AG10803 (cell line): ENCODE measurements around the gene PCDHGA8.
"Not testable (repeated sequence)": the region's sequence is repeated elsewhere in the genome, so short reads cannot be mapped to it uniquely, and the experiment has no call there.

ENCODE experiments used
- DNase-seq: peaks from one replicate; pipeline ENCODE4 v3.0.0; 2010; ENCODE audit warnings: low read depth
- H3K4me3 ChIP-seq: 2 replicates; pipeline ENCODE4 v1.5.1; 2011; ENCODE audit warnings: mild to moderate bottlenecking, low read length, control low read depth
- CTCF ChIP-seq: conservative IDR thresholded peaks from 2 replicates; pipeline ENCODE4 v1.5.1; 2011; ENCODE audit warnings: mild to moderate bottlenecking, low read length, control low read depth, inconsistent platforms

Gene PCDHGA8

DNA sequence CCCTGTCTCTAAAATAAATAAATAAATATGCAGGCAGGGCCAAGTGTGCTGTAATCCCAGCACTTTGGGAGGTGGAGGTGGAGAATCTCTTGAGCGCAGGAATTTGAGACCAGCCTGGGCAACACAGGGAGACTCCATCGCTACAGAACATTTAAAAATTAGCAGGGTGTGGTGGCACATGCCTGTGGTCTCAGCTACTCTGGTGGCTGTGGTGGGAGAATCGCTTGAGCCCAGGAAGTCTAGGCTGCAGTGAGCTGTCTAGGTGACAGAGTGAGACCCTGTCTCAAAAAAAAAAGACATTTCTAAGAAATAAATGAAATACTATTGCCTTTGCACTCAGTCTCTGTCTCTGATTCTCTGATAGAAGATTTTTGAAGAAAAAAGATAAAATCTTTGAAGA is 19.1 kb downstream of the PCDHGA8 start:
- H3K4me3 ChIP-seq = no peak overlapping the region
- no peak for DNase-seq
- TF ChIP-seq CTCF = no peak

GRCh38 chr5:141412854-141413539 is 20.6 kb downstream of the PCDHGA8 start, which contains the start of gene PCDHGA10:
TSS of gene PCDHGA10 (plus strand) at chr5:141412987. CDS start at chr5:141413176, 189 bp downstream.
- peak; percentile 78 for DNase-seq
- peak; percentile 82 for TF ChIP-seq CTCF
- H3K4me3 ChIP-seq = peak within 1 kb of the TSS; percentile 67

DNA sequence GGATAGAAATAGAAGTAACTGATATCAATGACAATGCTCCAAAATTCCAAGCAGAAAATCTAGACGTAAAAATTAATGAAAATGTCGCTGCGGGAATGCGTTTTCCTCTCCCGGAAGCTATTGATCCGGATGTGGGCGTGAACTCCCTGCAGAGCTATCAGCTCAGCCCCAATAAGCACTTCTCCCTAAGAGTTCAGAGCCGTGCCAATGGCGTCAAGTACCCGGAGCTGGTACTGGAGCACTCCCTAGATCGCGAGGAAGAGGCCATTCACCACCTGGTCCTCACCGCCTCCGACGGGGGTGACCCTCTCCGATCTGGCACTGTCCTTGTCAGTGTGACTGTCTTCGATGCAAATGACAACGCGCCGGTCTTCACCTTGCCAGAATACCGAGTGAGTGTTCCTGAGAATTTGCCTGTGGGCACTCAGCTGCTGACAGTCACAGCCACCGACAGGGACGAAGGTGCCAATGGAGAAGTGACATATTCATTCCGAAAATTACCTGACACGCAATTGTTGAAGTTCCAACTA is 21.2 kb downstream of the PCDHGA8 start:
- peak overlapping the region; percentile 67 for H3K4me3 ChIP-seq
- no peak for TF ChIP-seq CTCF
- DNase-seq = no peak

GRCh38 chr5:141414548-141415274 is 22.3 kb downstream of the PCDHGA8 start:
- not testable (repeated sequence) for H3K4me3 ChIP-seq, DNase-seq

- not testable (repeated sequence) for DNase-seq, H3K4me3 ChIP-seq
Observed at GRCh38 chr5:141415275-141415618, 22.8 kb downstream of the PCDHGA8 start.

DNA sequence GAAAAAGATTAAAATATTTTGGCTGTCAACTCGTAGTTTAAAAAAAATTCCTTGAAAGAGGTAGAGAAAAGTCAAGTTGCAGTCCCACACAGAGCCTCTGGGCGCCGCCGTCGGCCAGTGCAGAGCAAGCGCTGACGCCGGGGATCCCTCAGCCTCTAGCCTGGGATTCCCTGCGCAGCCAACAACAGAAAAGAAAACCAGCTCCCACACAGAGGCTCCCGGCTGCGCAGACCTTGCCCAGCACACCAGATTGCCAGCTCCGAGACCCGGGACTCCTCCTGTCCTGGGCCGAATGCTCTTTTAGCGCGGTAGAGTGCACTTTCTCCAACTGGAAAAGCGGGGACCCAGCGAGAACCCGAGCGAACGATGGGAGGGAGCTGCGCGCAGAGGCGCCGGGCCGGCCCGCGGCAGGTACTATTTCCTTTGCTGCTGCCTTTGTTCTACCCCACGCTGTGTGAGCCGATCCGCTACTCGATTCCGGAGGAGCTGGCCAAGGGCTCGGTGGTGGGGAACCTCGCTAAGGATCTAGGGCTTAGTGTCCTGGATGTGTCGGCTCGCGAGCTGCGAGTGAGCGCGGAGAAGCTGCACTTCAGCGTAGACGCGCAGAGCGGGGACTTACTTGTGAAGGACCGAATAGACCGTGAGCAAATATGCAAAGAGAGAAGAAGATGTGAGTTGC is 25.2 kb downstream of the PCDHGA8 start, which contains the start of gene PCDHGB7:
Gene PCDHGB7, plus strand, starts transcription at position 184 of the 679 bp plus-strand sequence. Its CDS starts 183 bp downstream, at position 367.
- peak; percentile 87 for TF ChIP-seq CTCF
- peak within 1 kb of the TSS; percentile 63 for H3K4me3 ChIP-seq
- peak; percentile 81 for DNase-seq

GRCh38 chr5:141419074-141419880 is 26.8 kb downstream of the PCDHGA8 start:
- TF ChIP-seq CTCF = no peak
- H3K4me3 ChIP-seq = no peak overlapping the region

More at GRCh38 chr5:141419074-141419880, 26.8 kb downstream of the PCDHGA8 start:
- DNase-seq = no peak
